Measurements from ENCODE around the gene ZC3H7A. TPM values are rescaled to one million over a fixed set of nuclear protein-coding genes. Genes with fewer than 3 reads are reported as not detected.

The ZC3H7A gene
- total and polyA plus RNA-seq, 4 donors, result 12.4 to 37.7 (median 24.7) TPM

DNA sequence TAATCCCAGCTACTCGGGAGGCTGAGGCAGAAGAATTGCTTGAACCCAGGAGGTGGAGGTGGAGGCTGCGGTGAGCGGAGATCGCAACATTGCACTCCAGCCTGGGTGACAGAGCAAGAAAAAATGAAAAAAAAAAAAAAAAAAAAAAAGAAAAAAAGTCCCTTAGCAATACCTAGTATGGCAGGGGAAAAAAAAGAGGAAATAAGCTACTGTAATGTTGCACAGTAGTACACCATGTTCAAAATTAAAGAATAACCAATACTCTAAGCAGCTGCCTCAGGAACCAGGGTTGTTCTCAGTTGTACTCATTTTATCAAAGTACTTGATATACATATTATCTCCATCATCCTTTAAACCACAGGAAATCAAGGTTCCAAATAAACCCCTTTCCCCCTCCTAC, 37.1 kb downstream of the ZC3H7A start:
- no peak for TF ChIP-seq EGR1 (IDR thresholded peaks at IDR 0.05; ENCODE audit: low read depth in 2 of 2)
- TF ChIP-seq SP1 (IDR thresholded peaks at IDR 0.05), result no peak
- no peak for TF ChIP-seq YY1 (IDR thresholded peaks at IDR 0.05)
- no peak for TF ChIP-seq JUND (IDR thresholded peaks at IDR 0.05)
- no peak for TF ChIP-seq FOXA1 (IDR thresholded peaks at IDR 0.05)
- TF ChIP-seq, protein P1, sequence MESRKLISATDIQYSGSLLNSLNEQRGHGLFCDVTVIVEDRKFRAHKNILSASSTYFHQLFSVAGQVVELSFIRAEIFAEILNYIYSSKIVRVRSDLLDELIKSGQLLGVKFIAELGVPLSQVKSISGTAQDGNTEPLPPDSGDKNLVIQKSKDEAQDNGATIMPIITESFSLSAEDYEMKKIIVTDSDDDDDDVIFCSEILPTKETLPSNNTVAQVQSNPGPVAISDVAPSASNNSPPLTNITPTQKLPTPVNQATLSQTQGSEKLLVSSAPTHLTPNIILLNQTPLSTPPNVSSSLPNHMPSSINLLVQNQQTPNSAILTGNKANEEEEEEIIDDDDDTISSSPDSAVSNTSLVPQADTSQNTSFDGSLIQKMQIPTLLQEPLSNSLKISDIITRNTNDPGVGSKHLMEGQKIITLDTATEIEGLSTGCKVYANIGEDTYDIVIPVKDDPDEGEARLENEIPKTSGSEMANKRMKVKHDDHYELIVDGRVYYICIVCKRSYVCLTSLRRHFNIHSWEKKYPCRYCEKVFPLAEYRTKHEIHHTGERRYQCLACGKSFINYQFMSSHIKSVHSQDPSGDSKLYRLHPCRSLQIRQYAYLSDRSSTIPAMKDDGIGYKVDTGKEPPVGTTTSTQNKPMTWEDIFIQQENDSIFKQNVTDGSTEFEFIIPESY (IDR thresholded peaks at IDR 0.05), result no peak
- TF ChIP-seq, protein P2, sequence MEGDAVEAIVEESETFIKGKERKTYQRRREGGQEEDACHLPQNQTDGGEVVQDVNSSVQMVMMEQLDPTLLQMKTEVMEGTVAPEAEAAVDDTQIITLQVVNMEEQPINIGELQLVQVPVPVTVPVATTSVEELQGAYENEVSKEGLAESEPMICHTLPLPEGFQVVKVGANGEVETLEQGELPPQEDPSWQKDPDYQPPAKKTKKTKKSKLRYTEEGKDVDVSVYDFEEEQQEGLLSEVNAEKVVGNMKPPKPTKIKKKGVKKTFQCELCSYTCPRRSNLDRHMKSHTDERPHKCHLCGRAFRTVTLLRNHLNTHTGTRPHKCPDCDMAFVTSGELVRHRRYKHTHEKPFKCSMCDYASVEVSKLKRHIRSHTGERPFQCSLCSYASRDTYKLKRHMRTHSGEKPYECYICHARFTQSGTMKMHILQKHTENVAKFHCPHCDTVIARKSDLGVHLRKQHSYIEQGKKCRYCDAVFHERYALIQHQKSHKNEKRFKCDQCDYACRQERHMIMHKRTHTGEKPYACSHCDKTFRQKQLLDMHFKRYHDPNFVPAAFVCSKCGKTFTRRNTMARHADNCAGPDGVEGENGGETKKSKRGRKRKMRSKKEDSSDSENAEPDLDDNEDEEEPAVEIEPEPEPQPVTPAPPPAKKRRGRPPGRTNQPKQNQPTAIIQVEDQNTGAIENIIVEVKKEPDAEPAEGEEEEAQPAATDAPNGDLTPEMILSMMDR (IDR thresholded peaks at IDR 0.05; ENCODE audit: low read depth, low read length, missing input control), result no peak
- TF ChIP-seq HNF4A (conservative IDR thresholded peaks at IDR 0.05), result no peak
- no peak for TF ChIP-seq RXRA (IDR thresholded peaks at IDR 0.05)
- TF ChIP-seq, protein P3, sequence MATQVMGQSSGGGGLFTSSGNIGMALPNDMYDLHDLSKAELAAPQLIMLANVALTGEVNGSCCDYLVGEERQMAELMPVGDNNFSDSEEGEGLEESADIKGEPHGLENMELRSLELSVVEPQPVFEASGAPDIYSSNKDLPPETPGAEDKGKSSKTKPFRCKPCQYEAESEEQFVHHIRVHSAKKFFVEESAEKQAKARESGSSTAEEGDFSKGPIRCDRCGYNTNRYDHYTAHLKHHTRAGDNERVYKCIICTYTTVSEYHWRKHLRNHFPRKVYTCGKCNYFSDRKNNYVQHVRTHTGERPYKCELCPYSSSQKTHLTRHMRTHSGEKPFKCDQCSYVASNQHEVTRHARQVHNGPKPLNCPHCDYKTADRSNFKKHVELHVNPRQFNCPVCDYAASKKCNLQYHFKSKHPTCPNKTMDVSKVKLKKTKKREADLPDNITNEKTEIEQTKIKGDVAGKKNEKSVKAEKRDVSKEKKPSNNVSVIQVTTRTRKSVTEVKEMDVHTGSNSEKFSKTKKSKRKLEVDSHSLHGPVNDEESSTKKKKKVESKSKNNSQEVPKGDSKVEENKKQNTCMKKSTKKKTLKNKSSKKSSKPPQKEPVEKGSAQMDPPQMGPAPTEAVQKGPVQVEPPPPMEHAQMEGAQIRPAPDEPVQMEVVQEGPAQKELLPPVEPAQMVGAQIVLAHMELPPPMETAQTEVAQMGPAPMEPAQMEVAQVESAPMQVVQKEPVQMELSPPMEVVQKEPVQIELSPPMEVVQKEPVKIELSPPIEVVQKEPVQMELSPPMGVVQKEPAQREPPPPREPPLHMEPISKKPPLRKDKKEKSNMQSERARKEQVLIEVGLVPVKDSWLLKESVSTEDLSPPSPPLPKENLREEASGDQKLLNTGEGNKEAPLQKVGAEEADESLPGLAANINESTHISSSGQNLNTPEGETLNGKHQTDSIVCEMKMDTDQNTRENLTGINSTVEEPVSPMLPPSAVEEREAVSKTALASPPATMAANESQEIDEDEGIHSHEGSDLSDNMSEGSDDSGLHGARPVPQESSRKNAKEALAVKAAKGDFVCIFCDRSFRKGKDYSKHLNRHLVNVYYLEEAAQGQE (IDR thresholded peaks at IDR 0.05), result no peak
- TF ChIP-seq, protein P4, sequence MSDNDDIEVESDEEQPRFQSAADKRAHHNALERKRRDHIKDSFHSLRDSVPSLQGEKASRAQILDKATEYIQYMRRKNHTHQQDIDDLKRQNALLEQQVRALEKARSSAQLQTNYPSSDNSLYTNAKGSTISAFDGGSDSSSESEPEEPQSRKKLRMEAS (IDR thresholded peaks at IDR 0.05), result no peak
- no peak for TF ChIP-seq FOXA2 (IDR thresholded peaks at IDR 0.05)
- TF ChIP-seq TAF1 (conservative IDR thresholded peaks at IDR 0.05), result no peak
- no peak for TF ChIP-seq NR2F2 (IDR thresholded peaks at IDR 0.05)
- peaks cover 0 to 45% (median 39%) of the 10 kb centered on the region in 4 donors for H3K36me3 ChIP-seq (ENCODE audit: control insufficient read depth in 4 of 4, insufficient read depth in 3 of 4, low read depth in 1 of 4, low read length in 3 of 4)
- H3K9me3 ChIP-seq (ENCODE audit: control insufficient read depth in 4 of 4, low read length in 3 of 4), result no peaks in the 10 kb centered on the region
- peaks cover 3 to 21% (median 18%) of the 10 kb centered on the region in 4 donors for H3K4me1 ChIP-seq (ENCODE audit: control insufficient read depth in 4 of 4, insufficient read depth in 4 of 4, low read length in 3 of 4)
- H3K27ac ChIP-seq (ENCODE audit: low read depth in 1 of 2, low read length in 2 of 2), result no peak overlapping the region
- DNase-seq (ENCODE audit: low spot score), result no peak
- no peak overlapping the region for H3K9ac ChIP-seq (ENCODE audit: low read depth in 1 of 2, low read length in 2 of 2)
- WGBS, result 96% methylated on average over 4 of the region's 4 CpGs
- no peak overlapping the region for H3K4me3 ChIP-seq (ENCODE audit: low read depth in 1 of 3, low read length in 3 of 3)
- H3K27me3 ChIP-seq (ENCODE audit: control insufficient read depth in 4 of 4, insufficient read depth in 4 of 4, low read length in 3 of 4), result no peaks in the 10 kb centered on the region

DNA sequence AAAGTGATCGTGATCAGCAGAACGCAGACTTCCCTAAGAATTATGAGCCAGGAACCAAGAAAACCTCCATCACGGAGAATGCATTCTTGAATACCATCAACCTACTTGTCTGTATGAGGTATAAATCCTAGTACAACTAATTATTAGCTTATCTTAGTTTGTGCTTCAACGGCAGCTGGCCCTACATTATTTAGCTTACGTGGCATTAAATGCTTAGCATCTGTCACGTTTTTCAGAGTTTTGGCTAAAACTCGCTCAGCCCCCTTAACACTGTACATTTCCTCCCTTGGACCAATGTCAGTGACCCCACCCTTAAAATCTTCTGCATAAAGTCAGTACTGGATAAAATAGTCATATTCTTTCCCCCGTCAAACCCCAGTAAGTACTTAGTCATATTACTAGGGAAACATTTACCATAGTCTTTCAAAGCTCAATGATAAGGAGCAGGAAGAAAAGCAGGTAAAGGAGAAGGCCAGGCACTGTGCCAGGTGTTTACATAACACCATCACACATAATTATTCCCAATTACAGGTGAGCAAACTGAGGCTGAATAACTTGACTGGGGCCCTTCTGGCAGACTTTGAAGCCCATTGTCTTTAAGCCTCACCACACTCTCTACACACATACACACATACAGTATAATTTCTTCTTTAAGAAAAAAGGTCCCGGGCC, 37.8 kb downstream of the ZC3H7A start:
- H3K36me3 ChIP-seq (ENCODE audit: control insufficient read depth in 4 of 4, insufficient read depth in 3 of 4, low read depth in 1 of 4, low read length in 3 of 4), result peaks cover 0 to 43% (median 37%) of the 10 kb centered on the region in 4 donors
- H3K9me3 ChIP-seq (ENCODE audit: control insufficient read depth in 4 of 4, low read length in 3 of 4), result no peaks in the 10 kb centered on the region
- WGBS, result 84% methylated on average over 9 of the region's 9 CpGs
- TF ChIP-seq FOXA1 (IDR thresholded peaks at IDR 0.05) (no peak), NR2F2 (IDR thresholded peaks at IDR 0.05) (no peak)
- TF ChIP-seq, protein P1 (IDR thresholded peaks at IDR 0.05), result no peak
- H3K9ac ChIP-seq (ENCODE audit: low read depth in 1 of 2, low read length in 2 of 2), result no peak overlapping the region
- no peaks in the 10 kb centered on the region for H3K27me3 ChIP-seq (ENCODE audit: control insufficient read depth in 4 of 4, insufficient read depth in 4 of 4, low read length in 3 of 4)
- H3K27ac ChIP-seq (ENCODE audit: low read depth in 1 of 2, low read length in 2 of 2), result no peak overlapping the region
- H3K4me3 ChIP-seq (ENCODE audit: low read depth in 1 of 3, low read length in 3 of 3), result no peak overlapping the region
- no peak for DNase-seq (ENCODE audit: low spot score)
- H3K4me1 ChIP-seq (ENCODE audit: control insufficient read depth in 4 of 4, insufficient read depth in 4 of 4, low read length in 3 of 4), result peaks cover 3 to 25% (median 19%) of the 10 kb centered on the region in 4 donors
